PC-9 (cell line): ENCODE measurements around the gene GRP.

Experiments
- EZH2 ChIP-seq: fragments of 200-600 bp; sonication (generic); IDR thresholded peaks from 2 replicates; pipeline ENCODE4 v1.8.0; 2017; ENCODE audit warnings: antibody characterized with exemption, low read depth
- TF ChIP-seq, protein P1 (sequence below): fragments of 200-600 bp; sonication (generic); conservative IDR thresholded peaks from 2 replicates; pipeline ENCODE4 v1.6.1; 2017; ENCODE audit warnings: mixed run types, antibody characterized with exemption, mild to moderate bottlenecking, moderate library complexity

DNA sequence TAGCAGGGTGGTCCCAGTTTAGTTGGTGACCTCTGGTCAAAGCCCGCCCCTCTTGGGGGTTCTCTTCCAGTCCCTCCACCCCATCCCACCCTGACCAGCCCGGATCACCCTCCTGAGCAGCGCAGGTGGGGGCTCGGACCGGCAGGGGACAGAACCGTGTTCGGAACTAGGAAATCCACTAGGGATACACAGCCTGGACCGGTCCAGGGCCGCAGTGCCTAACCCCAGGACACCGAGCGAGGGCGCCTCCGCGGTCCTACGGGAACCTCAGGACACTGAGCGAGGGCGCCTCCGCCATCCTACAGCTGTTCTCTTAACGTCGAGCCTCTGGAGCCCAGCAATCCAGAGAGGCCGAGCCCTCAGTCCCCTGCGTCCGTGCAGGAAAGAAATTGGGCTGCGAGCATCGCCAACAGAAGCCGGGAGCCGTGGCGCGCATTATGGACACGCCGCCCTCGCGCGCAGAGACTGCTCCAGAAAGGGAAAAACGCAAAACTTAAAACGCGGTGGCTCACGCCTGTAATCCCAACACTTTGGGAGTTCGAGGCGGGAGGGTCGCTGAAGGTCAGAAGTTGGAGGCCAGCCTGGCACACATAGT, 44.8 kb downstream of the GRP start:
- TF ChIP-seq, protein P1, sequence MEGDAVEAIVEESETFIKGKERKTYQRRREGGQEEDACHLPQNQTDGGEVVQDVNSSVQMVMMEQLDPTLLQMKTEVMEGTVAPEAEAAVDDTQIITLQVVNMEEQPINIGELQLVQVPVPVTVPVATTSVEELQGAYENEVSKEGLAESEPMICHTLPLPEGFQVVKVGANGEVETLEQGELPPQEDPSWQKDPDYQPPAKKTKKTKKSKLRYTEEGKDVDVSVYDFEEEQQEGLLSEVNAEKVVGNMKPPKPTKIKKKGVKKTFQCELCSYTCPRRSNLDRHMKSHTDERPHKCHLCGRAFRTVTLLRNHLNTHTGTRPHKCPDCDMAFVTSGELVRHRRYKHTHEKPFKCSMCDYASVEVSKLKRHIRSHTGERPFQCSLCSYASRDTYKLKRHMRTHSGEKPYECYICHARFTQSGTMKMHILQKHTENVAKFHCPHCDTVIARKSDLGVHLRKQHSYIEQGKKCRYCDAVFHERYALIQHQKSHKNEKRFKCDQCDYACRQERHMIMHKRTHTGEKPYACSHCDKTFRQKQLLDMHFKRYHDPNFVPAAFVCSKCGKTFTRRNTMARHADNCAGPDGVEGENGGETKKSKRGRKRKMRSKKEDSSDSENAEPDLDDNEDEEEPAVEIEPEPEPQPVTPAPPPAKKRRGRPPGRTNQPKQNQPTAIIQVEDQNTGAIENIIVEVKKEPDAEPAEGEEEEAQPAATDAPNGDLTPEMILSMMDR = no peak
- no peak for TF ChIP-seq EZH2
